GM23338 (cell line): ENCODE measurements around the gene SORCS3. TPM values are rescaled to one million over a fixed set of nuclear protein-coding genes. Genes with fewer than 3 reads are reported as not detected.

Experiments used
- ATAC-seq: fragments of 200-7000 bp; cut with Tn5 transposase; 3 replicates; pipeline ENCODE4 v1.9.1; 2020
- DNase-seq: peaks from one replicate; pipeline ENCODE4 v3.0.0-alpha.2; 2015; ENCODE audit warnings: low spot score
- H2AFZ ChIP-seq: fragments of 200-600 bp; sonication (generic); 2 replicates; pipeline ENCODE4 v1.8.0; 2016; ENCODE audit warnings: antibody characterized with exemption, mild to moderate bottlenecking, moderate library complexity
- H3F3A ChIP-seq: fragments of 200-600 bp; sonication (generic); replicated peaks from 2 replicates; pipeline ENCODE4 v1.8.0; 2017; ENCODE audit warnings: antibody characterized with exemption, mixed run types, low read depth
- H3K27ac ChIP-seq: fragments of 200-600 bp; sonication (generic); 2 replicates; pipeline ENCODE4 v1.6.1; 2016; ENCODE audit warnings: low read depth
- H3K27me3 ChIP-seq: fragments of 200-600 bp; sonication (generic); 2 replicates; pipeline ENCODE4 v1.8.0; 2016; ENCODE audit warnings: mild to moderate bottlenecking, mixed run types, moderate library complexity; ENCODE audit not compliant: insufficient read depth
- H3K36me3 ChIP-seq: fragments of 200-600 bp; sonication (generic); 2 replicates; pipeline ENCODE4 v1.8.0; 2016; ENCODE audit warnings: mild to moderate bottlenecking; ENCODE audit not compliant: insufficient read depth
- H3K4me1 ChIP-seq: fragments of 200-600 bp; sonication (generic); 2 replicates; pipeline ENCODE4 v1.8.0; 2016; ENCODE audit warnings: mild to moderate bottlenecking, moderate library complexity; ENCODE audit not compliant: insufficient read depth
- H3K4me2 ChIP-seq: fragments of 200-600 bp; sonication (generic); 2 replicates; pipeline ENCODE4 v1.7.1; 2017; ENCODE audit warnings: mixed run types
- H3K4me3 ChIP-seq: fragments of 200-600 bp; sonication (generic); 2 replicates; pipeline ENCODE4 v1.6.1; 2016; ENCODE audit warnings: mixed run types
- H3K79me2 ChIP-seq: fragments of 200-600 bp; sonication (generic); replicated peaks from 2 replicates; pipeline ENCODE4 v1.8.0; 2017; ENCODE audit warnings: mild to moderate bottlenecking; ENCODE audit not compliant: insufficient read depth
- H3K9me2 ChIP-seq: fragments of 200-600 bp; sonication (generic); 2 replicates; pipeline ENCODE4 v1.8.0; 2017; ENCODE audit not compliant: insufficient read depth
- H4K20me1 ChIP-seq: fragments of 200-600 bp; sonication (generic); replicated peaks from 2 replicates; pipeline ENCODE4 v1.8.0; 2017; ENCODE audit warnings: mild to moderate bottlenecking; ENCODE audit not compliant: insufficient read depth
- H3K27ac Mint-ChIP-seq: 2 replicates; pipeline ENCODE4 v1.8.0; 2020; ENCODE audit warnings: inconsistent platforms, mild to moderate bottlenecking, moderate library complexity, mixed read lengths
- H3K27me3 Mint-ChIP-seq: 3 replicates; pipeline ENCODE4 v1.8.0; 2022; ENCODE audit warnings: low read depth, mild to moderate bottlenecking, moderate library complexity, mixed read lengths, inconsistent platforms; ENCODE audit not compliant: insufficient read depth, poor library complexity
- H3K36me3 Mint-ChIP-seq: 3 replicates; pipeline ENCODE4 v1.8.0; 2021; ENCODE audit warnings: low read depth, mild to moderate bottlenecking, inconsistent platforms, moderate library complexity, mixed read lengths
- H3K4me1 Mint-ChIP-seq: 3 replicates; pipeline ENCODE4 v1.8.0; 2020; ENCODE audit warnings: mild to moderate bottlenecking, inconsistent platforms, mixed read lengths
- H3K4me3 Mint-ChIP-seq: 3 replicates; pipeline ENCODE4 v1.8.0; 2021; ENCODE audit warnings: moderate library complexity, mild to moderate bottlenecking, inconsistent platforms, mixed read lengths
- H3K9me3 Mint-ChIP-seq: 3 replicates; pipeline ENCODE4 v1.8.0; 2020; ENCODE audit warnings: moderate library complexity, mild to moderate bottlenecking, inconsistent platforms, mixed read lengths
- EZH2 ChIP-seq: fragments of 200-600 bp; sonication (generic); IDR thresholded peaks from one replicate; pipeline ENCODE4 v1.8.0; 2017; ENCODE audit warnings: antibody characterized with exemption, mild to moderate bottlenecking, low read depth; ENCODE audit not compliant: unreplicated experiment
- EZH2phosphoT487 ChIP-seq: fragments of 200-600 bp; sonication (generic); IDR thresholded peaks from one replicate; pipeline ENCODE4 v1.8.1; 2018; ENCODE audit warnings: antibody characterized with exemption; ENCODE audit not compliant: unreplicated experiment
- JUNB ChIP-seq: IDR thresholded peaks from one replicate; pipeline ENCODE4 v1.6.1; 2016; ENCODE audit warnings: antibody characterized with exemption; ENCODE audit not compliant: unreplicated experiment
- NANOG ChIP-seq: IDR thresholded peaks from 2 replicates; pipeline ENCODE4 v1.6.1; 2016; ENCODE audit warnings: antibody characterized with exemption, borderline replicate concordance
- POLR2AphosphoS5 ChIP-seq: IDR thresholded peaks from 2 replicates; pipeline ENCODE4 v1.6.1; 2016; ENCODE audit warnings: antibody characterized with exemption, low read depth
- STAT1 ChIP-seq: IDR thresholded peaks from one replicate; pipeline ENCODE4 v1.6.1; 2016; ENCODE audit warnings: antibody characterized with exemption; ENCODE audit not compliant: unreplicated experiment
- ZNF114 ChIP-seq: fragments of 250-450 bp; sonication (Bioruptor Pico); IDR thresholded peaks from 2 replicates; pipeline ENCODE4 v1.5.0; 2020; ENCODE audit warnings: mild to moderate bottlenecking, moderate library complexity
- ZNF331 ChIP-seq: fragments of 250-450 bp; sonication (Bioruptor Pico); IDR thresholded peaks from 2 replicates; pipeline ENCODE4 v1.5.0; 2020; ENCODE audit warnings: low read depth, mild to moderate bottlenecking, moderate library complexity
- polyA plus RNA-seq: library from polyadenylated mRNA; unstranded; fragments of >200 nt; fragmentation: Nextera tagmentation; extraction: Ambion mirVana; gene quantifications from 2 replicates; pipeline ENCODE4 v1.2.1, GENCODE V29; 2016
- total RNA-seq: library from RNA; depleted of rRNA; stranded (reverse); fragments of >200 nt; shearing (Covaris generic); gene quantifications from 2 replicates; pipeline ENCODE4 v1.2.3, GENCODE V29; 2014
- TF ChIP-seq, protein P1 (sequence below): fragments of 250-450 bp; sonication (Bioruptor Pico); IDR thresholded peaks from 2 replicates; pipeline ENCODE4 v1.5.0; 2020; ENCODE audit warnings: mild to moderate bottlenecking, moderate library complexity
- TF ChIP-seq, protein P2 (sequence below), 2 experiments: fragments of 200-600 bp in 1 of 2; sonication (generic) in 1 of 2; conservative IDR thresholded peaks; 2 replicates each; pipeline versions ENCODE4 v1.5.1 to v1.6.1; 2016 to 2017; ENCODE audit warnings: antibody characterized with exemption in 2 of 2, low read depth in 2 of 2, mild to moderate bottlenecking in 2 of 2, moderate library complexity in 1 of 2
- TF ChIP-seq, protein P3 (sequence below): IDR thresholded peaks from one replicate; pipeline ENCODE4 v1.6.1; 2018; ENCODE audit warnings: antibody characterized with exemption; ENCODE audit not compliant: unreplicated experiment
- TF ChIP-seq, protein P4 (sequence below): IDR thresholded peaks from 2 replicates; pipeline ENCODE4 v1.6.1; 2016; ENCODE audit warnings: antibody characterized with exemption

The SORCS3 gene
- total and polyA plus RNA-seq, 2 experiments from 2014 or later = 0.37 to 1.4 TPM

DNA sequence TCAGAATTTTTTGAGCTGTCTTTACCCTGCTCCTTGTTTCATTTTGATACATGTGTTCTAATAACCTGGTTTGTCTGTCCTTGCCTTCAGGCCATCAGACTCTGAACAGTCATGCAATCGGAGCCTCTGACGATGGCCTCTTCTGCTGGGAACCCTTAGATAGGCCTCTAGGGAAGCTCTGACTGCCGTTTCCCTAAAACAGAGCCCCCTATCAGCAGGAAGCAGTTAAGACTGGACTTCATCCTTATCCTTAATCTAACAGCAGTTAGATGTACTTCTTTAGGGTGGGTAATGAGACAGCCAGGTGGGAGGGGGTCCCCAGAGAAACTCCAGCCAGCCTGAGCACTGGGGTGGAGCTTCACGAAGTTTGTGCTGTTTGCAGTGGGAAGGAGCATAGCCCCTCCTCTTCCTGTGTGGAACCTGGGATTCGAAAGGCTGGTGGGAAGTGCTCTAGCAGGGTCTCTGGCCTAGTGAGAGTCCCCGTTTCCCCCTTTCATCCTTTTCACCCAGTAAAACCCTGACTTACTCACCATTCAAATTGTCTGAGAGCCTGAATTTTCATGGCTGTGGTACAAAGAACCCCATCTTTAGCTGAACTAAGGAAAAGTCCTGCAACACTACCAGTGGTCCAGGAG lies 28.4 kb upstream of the SORCS3 start (continued):
- TF ChIP-seq, protein P1, sequence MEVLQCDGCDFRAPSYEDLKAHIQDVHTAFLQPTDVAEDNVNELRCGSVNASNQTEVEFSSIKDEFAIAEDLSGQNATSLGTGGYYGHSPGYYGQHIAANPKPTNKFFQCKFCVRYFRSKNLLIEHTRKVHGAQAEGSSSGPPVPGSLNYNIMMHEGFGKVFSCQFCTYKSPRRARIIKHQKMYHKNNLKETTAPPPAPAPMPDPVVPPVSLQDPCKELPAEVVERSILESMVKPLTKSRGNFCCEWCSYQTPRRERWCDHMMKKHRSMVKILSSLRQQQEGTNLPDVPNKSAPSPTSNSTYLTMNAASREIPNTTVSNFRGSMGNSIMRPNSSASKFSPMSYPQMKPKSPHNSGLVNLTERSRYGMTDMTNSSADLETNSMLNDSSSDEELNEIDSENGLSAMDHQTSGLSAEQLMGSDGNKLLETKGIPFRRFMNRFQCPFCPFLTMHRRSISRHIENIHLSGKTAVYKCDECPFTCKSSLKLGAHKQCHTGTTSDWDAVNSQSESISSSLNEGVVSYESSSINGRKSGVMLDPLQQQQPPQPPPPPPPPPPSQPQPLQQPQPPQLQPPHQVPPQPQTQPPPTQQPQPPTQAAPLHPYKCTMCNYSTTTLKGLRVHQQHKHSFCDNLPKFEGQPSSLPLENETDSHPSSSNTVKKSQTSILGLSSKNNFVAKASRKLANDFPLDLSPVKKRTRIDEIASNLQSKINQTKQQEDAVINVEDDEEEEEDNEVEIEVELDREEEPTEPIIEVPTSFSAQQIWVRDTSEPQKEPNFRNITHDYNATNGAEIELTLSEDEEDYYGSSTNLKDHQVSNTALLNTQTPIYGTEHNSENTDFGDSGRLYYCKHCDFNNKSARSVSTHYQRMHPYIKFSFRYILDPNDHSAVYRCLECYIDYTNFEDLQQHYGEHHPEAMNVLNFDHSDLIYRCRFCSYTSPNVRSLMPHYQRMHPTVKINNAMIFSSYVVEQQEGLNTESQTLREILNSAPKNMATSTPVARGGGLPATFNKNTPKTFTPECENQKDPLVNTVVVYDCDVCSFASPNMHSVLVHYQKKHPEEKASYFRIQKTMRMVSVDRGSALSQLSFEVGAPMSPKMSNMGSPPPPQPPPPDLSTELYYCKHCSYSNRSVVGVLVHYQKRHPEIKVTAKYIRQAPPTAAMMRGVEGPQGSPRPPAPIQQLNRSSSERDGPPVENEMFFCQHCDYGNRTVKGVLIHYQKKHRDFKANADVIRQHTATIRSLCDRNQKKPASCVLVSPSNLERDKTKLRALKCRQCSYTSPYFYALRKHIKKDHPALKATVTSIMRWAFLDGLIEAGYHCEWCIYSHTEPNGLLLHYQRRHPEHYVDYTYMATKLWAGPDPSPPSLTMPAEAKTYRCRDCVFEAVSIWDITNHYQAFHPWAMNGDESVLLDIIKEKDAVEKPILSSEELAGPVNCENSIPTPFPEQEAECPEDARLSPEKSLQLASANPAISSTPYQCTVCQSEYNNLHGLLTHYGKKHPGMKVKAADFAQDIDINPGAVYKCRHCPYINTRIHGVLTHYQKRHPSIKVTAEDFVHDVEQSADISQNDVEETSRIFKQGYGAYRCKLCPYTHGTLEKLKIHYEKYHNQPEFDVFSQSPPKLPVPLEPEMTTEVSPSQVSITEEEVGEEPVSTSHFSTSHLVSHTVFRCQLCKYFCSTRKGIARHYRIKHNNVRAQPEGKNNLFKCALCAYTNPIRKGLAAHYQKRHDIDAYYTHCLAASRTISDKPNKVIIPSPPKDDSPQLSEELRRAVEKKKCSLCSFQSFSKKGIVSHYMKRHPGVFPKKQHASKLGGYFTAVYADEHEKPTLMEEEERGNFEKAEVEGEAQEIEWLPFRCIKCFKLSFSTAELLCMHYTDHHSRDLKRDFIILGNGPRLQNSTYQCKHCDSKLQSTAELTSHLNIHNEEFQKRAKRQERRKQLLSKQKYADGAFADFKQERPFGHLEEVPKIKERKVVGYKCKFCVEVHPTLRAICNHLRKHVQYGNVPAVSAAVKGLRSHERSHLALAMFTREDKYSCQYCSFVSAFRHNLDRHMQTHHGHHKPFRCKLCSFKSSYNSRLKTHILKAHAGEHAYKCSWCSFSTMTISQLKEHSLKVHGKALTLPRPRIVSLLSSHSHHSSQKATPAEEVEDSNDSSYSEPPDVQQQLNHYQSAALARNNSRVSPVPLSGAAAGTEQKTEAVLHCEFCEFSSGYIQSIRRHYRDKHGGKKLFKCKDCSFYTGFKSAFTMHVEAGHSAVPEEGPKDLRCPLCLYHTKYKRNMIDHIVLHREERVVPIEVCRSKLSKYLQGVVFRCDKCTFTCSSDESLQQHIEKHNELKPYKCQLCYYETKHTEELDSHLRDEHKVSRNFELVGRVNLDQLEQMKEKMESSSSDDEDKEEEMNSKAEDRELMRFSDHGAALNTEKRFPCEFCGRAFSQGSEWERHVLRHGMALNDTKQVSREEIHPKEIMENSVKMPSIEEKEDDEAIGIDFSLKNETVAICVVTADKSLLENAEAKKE (CRISPR knock-in tag) = no peak

DNA sequence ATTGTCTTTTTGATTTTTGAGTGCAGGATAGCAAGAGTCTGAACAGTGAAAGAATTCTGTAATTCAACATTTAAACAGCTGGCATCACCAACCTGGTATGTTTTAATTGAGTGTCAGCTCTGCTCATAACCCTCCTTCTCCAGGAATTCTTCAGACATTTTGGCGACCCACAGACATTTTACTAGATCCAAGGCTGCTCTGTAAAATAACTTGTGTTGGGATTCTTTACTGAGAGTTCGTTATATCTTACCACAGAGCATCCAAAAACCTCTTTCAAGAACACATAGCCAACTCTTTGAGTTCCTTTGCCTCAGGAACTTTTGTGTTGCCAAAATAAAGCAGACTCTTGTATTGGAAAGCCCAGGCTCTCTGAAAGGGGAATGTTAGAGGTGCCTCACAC lies 27.7 kb upstream of the SORCS3 start:
- Mint-ChIP-seq H3K27me3 (peaks cover 3% of the 10 kb centered on the region), H3K9me3 (peaks cover 30% of the 10 kb centered on the region), H3K27ac (no peak overlapping the region), H3K4me1 (no peaks in the 10 kb centered on the region), H3K36me3 (peaks cover 13% of the 10 kb centered on the region; the same call in 2 of the 3 replicates), H3K4me3 (no peak overlapping the region)
- H3K79me2 ChIP-seq = no peaks in the 10 kb centered on the region
- peaks cover 4% of the 10 kb centered on the region; the same call in 1 of the 2 replicates for H3K9me2 ChIP-seq
- no peak overlapping the region for H3K27ac ChIP-seq
- H3K36me3 ChIP-seq = 0 out of 2 replicates have a peak, but pooled peaks cover 4% of the 10 kb centered on the region
- H3K4me3 ChIP-seq = no peak overlapping the region
- no peak overlapping the region; the same call in 1 of the 2 replicates for H2AFZ ChIP-seq
- ATAC-seq (no peak), DNase-seq (no peak)
- no peak overlapping the region for H3K4me2 ChIP-seq
- no peaks in the 10 kb centered on the region for H3F3A ChIP-seq
- H4K20me1 ChIP-seq = no peaks in the 10 kb centered on the region
- H3K4me1 ChIP-seq = no peaks in the 10 kb centered on the region
- no peaks in the 10 kb centered on the region for H3K27me3 ChIP-seq
- TF ChIP-seq, protein P2, sequence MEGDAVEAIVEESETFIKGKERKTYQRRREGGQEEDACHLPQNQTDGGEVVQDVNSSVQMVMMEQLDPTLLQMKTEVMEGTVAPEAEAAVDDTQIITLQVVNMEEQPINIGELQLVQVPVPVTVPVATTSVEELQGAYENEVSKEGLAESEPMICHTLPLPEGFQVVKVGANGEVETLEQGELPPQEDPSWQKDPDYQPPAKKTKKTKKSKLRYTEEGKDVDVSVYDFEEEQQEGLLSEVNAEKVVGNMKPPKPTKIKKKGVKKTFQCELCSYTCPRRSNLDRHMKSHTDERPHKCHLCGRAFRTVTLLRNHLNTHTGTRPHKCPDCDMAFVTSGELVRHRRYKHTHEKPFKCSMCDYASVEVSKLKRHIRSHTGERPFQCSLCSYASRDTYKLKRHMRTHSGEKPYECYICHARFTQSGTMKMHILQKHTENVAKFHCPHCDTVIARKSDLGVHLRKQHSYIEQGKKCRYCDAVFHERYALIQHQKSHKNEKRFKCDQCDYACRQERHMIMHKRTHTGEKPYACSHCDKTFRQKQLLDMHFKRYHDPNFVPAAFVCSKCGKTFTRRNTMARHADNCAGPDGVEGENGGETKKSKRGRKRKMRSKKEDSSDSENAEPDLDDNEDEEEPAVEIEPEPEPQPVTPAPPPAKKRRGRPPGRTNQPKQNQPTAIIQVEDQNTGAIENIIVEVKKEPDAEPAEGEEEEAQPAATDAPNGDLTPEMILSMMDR (conservative IDR thresholded peaks at IDR 0.05; ENCODE audit: low read depth in 2 of 2) = no peak
- TF ChIP-seq ZNF331 (CRISPR knock-in tag) (no peak), STAT1 (no peak), EZH2phosphoT487 (no peak), EZH2 (no peak), ZNF114 (CRISPR knock-in tag) (no peak), NANOG (no peak), POLR2AphosphoS5 (no peak), JUNB (no peak)
- TF ChIP-seq, protein P3, sequence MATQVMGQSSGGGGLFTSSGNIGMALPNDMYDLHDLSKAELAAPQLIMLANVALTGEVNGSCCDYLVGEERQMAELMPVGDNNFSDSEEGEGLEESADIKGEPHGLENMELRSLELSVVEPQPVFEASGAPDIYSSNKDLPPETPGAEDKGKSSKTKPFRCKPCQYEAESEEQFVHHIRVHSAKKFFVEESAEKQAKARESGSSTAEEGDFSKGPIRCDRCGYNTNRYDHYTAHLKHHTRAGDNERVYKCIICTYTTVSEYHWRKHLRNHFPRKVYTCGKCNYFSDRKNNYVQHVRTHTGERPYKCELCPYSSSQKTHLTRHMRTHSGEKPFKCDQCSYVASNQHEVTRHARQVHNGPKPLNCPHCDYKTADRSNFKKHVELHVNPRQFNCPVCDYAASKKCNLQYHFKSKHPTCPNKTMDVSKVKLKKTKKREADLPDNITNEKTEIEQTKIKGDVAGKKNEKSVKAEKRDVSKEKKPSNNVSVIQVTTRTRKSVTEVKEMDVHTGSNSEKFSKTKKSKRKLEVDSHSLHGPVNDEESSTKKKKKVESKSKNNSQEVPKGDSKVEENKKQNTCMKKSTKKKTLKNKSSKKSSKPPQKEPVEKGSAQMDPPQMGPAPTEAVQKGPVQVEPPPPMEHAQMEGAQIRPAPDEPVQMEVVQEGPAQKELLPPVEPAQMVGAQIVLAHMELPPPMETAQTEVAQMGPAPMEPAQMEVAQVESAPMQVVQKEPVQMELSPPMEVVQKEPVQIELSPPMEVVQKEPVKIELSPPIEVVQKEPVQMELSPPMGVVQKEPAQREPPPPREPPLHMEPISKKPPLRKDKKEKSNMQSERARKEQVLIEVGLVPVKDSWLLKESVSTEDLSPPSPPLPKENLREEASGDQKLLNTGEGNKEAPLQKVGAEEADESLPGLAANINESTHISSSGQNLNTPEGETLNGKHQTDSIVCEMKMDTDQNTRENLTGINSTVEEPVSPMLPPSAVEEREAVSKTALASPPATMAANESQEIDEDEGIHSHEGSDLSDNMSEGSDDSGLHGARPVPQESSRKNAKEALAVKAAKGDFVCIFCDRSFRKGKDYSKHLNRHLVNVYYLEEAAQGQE = no peak
- TF ChIP-seq, protein P4, sequence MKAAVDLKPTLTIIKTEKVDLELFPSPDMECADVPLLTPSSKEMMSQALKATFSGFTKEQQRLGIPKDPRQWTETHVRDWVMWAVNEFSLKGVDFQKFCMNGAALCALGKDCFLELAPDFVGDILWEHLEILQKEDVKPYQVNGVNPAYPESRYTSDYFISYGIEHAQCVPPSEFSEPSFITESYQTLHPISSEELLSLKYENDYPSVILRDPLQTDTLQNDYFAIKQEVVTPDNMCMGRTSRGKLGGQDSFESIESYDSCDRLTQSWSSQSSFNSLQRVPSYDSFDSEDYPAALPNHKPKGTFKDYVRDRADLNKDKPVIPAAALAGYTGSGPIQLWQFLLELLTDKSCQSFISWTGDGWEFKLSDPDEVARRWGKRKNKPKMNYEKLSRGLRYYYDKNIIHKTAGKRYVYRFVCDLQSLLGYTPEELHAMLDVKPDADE = no peak
